ENCODE measurements around the gene TMEM267. TPM values are rescaled to one million over a fixed set of nuclear protein-coding genes. Genes with fewer than 3 reads are reported as not detected.
A peak's percentile ranks its signal among the peaks of the same experiment; 100 is the strongest.

Gene TMEM267
- total RNA-seq, 1 experiment from 2014 or later, result 6.0 TPM

DNA sequence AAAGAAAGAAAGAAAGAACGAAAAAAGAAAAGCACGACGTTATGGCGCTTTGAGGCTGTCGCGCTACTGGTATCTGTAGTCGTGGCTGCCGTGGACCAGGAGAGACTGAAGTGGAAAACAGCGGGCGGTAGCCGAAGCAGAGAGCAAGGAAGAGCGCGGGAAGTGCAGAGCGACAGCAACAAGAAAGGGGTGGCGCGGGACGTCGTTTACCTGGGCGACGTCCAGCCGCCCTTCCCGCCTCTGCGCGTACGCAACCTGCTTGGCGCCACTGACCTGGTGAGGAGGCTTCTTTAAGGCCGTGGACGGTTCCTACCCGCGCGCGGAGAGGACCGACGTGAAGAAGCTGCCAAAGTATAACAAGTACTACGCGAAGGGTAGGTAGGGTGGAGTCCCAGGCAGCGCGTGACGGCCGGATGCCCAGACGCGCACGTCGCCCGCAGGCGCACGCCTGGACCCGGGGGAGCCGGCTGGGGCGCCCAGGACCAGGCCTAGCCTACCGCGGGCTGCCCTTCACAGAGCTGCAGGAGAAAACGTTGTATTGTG lies 86.8 kb downstream of the TMEM267 start (continued):
- TF ChIP-seq, protein P1, sequence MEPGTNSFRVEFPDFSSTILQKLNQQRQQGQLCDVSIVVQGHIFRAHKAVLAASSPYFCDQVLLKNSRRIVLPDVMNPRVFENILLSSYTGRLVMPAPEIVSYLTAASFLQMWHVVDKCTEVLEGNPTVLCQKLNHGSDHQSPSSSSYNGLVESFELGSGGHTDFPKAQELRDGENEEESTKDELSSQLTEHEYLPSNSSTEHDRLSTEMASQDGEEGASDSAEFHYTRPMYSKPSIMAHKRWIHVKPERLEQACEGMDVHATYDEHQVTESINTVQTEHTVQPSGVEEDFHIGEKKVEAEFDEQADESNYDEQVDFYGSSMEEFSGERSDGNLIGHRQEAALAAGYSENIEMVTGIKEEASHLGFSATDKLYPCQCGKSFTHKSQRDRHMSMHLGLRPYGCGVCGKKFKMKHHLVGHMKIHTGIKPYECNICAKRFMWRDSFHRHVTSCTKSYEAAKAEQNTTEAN (CRISPR knock-in tag; IDR thresholded peaks at IDR 0.05), result peak; percentile 79; the same call in 1 of the 2 replicates
- TF ChIP-seq, protein P2, sequence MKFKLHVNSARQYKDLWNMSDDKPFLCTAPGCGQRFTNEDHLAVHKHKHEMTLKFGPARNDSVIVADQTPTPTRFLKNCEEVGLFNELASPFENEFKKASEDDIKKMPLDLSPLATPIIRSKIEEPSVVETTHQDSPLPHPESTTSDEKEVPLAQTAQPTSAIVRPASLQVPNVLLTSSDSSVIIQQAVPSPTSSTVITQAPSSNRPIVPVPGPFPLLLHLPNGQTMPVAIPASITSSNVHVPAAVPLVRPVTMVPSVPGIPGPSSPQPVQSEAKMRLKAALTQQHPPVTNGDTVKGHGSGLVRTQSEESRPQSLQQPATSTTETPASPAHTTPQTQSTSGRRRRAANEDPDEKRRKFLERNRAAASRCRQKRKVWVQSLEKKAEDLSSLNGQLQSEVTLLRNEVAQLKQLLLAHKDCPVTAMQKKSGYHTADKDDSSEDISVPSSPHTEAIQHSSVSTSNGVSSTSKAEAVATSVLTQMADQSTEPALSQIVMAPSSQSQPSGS (CRISPR knock-in tag; IDR thresholded peaks at IDR 0.05; ENCODE audit: borderline replicate concordance, low read depth), result no peak
- TF ChIP-seq, protein P3, sequence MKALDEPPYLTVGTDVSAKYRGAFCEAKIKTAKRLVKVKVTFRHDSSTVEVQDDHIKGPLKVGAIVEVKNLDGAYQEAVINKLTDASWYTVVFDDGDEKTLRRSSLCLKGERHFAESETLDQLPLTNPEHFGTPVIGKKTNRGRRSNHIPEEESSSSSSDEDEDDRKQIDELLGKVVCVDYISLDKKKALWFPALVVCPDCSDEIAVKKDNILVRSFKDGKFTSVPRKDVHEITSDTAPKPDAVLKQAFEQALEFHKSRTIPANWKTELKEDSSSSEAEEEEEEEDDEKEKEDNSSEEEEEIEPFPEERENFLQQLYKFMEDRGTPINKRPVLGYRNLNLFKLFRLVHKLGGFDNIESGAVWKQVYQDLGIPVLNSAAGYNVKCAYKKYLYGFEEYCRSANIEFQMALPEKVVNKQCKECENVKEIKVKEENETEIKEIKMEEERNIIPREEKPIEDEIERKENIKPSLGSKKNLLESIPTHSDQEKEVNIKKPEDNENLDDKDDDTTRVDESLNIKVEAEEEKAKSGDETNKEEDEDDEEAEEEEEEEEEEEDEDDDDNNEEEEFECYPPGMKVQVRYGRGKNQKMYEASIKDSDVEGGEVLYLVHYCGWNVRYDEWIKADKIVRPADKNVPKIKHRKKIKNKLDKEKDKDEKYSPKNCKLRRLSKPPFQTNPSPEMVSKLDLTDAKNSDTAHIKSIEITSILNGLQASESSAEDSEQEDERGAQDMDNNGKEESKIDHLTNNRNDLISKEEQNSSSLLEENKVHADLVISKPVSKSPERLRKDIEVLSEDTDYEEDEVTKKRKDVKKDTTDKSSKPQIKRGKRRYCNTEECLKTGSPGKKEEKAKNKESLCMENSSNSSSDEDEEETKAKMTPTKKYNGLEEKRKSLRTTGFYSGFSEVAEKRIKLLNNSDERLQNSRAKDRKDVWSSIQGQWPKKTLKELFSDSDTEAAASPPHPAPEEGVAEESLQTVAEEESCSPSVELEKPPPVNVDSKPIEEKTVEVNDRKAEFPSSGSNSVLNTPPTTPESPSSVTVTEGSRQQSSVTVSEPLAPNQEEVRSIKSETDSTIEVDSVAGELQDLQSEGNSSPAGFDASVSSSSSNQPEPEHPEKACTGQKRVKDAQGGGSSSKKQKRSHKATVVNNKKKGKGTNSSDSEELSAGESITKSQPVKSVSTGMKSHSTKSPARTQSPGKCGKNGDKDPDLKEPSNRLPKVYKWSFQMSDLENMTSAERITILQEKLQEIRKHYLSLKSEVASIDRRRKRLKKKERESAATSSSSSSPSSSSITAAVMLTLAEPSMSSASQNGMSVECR (CRISPR knock-in tag; IDR thresholded peaks at IDR 0.05; ENCODE audit: borderline replicate concordance), result peak; percentile 80; the same call in 1 of the 2 replicates
- peak; percentile 83; the same call in 1 of the 2 replicates for TF ChIP-seq ATF1 (CRISPR knock-in tag; IDR thresholded peaks at IDR 0.05)
- no peak; the same call in 1 of the 2 replicates for TF ChIP-seq ZBTB21 (CRISPR knock-in tag; IDR thresholded peaks at IDR 0.05; ENCODE audit: borderline replicate concordance)
- no peak for TF ChIP-seq TEAD4 (CRISPR knock-in tag; IDR thresholded peaks at IDR 0.05)
- no peak for TF ChIP-seq TP53 (CRISPR knock-in tag; IDR thresholded peaks at IDR 0.05)
- TF ChIP-seq RORB (CRISPR knock-in tag; IDR thresholded peaks at IDR 0.05), result no peak
- TF ChIP-seq, protein P4, sequence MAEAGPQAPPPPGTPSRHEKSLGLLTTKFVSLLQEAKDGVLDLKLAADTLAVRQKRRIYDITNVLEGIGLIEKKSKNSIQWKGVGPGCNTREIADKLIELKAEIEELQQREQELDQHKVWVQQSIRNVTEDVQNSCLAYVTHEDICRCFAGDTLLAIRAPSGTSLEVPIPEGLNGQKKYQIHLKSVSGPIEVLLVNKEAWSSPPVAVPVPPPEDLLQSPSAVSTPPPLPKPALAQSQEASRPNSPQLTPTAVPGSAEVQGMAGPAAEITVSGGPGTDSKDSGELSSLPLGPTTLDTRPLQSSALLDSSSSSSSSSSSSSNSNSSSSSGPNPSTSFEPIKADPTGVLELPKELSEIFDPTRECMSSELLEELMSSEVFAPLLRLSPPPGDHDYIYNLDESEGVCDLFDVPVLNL (CRISPR knock-in tag; IDR thresholded peaks at IDR 0.05; ENCODE audit: borderline replicate concordance, low read depth), result peak; percentile 90
- TF ChIP-seq, protein P5, sequence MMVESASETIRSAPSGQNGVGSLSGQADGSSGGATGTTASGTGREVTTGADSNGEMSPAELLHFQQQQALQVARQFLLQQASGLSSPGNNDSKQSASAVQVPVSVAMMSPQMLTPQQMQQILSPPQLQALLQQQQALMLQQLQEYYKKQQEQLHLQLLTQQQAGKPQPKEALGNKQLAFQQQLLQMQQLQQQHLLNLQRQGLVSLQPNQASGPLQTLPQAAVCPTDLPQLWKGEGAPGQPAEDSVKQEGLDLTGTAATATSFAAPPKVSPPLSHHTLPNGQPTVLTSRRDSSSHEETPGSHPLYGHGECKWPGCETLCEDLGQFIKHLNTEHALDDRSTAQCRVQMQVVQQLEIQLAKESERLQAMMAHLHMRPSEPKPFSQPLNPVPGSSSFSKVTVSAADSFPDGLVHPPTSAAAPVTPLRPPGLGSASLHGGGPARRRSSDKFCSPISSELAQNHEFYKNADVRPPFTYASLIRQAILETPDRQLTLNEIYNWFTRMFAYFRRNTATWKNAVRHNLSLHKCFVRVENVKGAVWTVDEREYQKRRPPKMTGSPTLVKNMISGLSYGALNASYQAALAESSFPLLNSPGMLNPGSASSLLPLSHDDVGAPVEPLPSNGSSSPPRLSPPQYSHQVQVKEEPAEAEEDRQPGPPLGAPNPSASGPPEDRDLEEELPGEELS (CRISPR knock-in tag; IDR thresholded peaks at IDR 0.05), result peak; percentile 80
- TF ChIP-seq, protein P6, sequence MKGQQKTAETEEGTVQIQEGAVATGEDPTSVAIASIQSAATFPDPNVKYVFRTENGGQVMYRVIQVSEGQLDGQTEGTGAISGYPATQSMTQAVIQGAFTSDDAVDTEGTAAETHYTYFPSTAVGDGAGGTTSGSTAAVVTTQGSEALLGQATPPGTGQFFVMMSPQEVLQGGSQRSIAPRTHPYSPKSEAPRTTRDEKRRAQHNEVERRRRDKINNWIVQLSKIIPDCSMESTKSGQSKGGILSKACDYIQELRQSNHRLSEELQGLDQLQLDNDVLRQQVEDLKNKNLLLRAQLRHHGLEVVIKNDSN (CRISPR knock-in tag; IDR thresholded peaks at IDR 0.05), result peak; percentile 72
- TF ChIP-seq FOXP1 (CRISPR knock-in tag; IDR thresholded peaks at IDR 0.05; ENCODE audit: borderline replicate concordance), result peak; percentile 90; the same call in 1 of the 2 replicates
- TF ChIP-seq, protein P7, sequence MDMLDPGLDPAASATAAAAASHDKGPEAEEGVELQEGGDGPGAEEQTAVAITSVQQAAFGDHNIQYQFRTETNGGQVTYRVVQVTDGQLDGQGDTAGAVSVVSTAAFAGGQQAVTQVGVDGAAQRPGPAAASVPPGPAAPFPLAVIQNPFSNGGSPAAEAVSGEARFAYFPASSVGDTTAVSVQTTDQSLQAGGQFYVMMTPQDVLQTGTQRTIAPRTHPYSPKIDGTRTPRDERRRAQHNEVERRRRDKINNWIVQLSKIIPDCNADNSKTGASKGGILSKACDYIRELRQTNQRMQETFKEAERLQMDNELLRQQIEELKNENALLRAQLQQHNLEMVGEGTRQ (CRISPR knock-in tag; IDR thresholded peaks at IDR 0.05), result no peak; the same call in 1 of the 2 replicates
- TF ChIP-seq ETV6 (CRISPR knock-in tag; IDR thresholded peaks at IDR 0.05), result peak; percentile 89; the same call in 1 of the 2 replicates
- TF ChIP-seq, protein P8, sequence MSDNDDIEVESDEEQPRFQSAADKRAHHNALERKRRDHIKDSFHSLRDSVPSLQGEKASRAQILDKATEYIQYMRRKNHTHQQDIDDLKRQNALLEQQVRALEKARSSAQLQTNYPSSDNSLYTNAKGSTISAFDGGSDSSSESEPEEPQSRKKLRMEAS (CRISPR knock-in tag; IDR thresholded peaks at IDR 0.05), result peak; percentile 98
- no peak for TF ChIP-seq ZNF671 (CRISPR knock-in tag; IDR thresholded peaks at IDR 0.05)

Other genes starting within 250 kb of the TMEM267 start
- 176 to 199 TPM (median 178 TPM) in 3 replicates for gene HMGCS1, start 170.5 kb downstream of the TMEM267 start, total RNA-seq (2021)
- gene CCL28, start 71.5 kb downstream of the TMEM267 start, total RNA-seq (2021), result 1.4 to 2.2 TPM (median 1.9 TPM) in 3 replicates
- gene C5orf34, start 31.3 kb upstream of the TMEM267 start, total RNA-seq (2021), result 7.3 to 9.7 TPM (median 9.4 TPM) in 3 replicates
- gene PAIP1, start 73.2 kb upstream of the TMEM267 start, total RNA-seq (2021), result 82.5 to 85.2 TPM (median 83.5 TPM) in 3 replicates
- gene NNT, start 119.3 kb upstream of the TMEM267 start, total RNA-seq (2021), result 32.0 to 37.6 TPM (median 33.1 TPM) in 3 replicates

Data from WTC11 (cell line).